GM12878 (cell line): ENCODE measurements around the gene GJC1. TPM values are rescaled to one million over a fixed set of nuclear protein-coding genes. Genes with fewer than 3 reads are reported as not detected.
A peak's percentile ranks its signal among the peaks of the same experiment; 100 is the strongest.

Source experiments
- ATAC-seq: fragments of 200-7000 bp; cut with Tn5 transposase; 3 replicates; pipeline ENCODE4 v1.9.1; 2020; ENCODE audit warnings: mild to moderate bottlenecking, moderate library complexity
- BruUV-seq: library from RNA; stranded (reverse); fragments of 400-500 nt; replicated peaks from 2 replicates; lab custom pipeline; 2021; lab: Mats Ljungman, UMichigan
- CTCF ChIA-PET: fragments of 300-600 bp; sonication (Branson Sonifier 250); formaldehyde crosslinking; extraction: SDS; loops from one replicate; lab custom pipeline; 2021; ENCODE audit warnings: inconsistent platforms; lab: Yijun Ruan, JAX
- POLR2A ChIA-PET: fragments of 350-600 bp; formaldehyde crosslinking; extraction: SDS; loops from one replicate; lab custom pipeline; 2021; ENCODE audit warnings: inconsistent platforms; lab: Charles Lee
- RAD21 ChIA-PET: fragments of 300-600 bp; sonication (Branson Sonifier 250); formaldehyde crosslinking; loops from one replicate; lab custom pipeline; 2023; ENCODE audit warnings: antibody characterized with exemption; ENCODE audit not compliant: unreplicated experiment; lab: Charles Lee
- SMC1A ChIA-PET: fragments of 300-600 bp; sonication (Branson Sonifier 250); formaldehyde crosslinking; loops from one replicate; lab custom pipeline; 2023; ENCODE audit not compliant: unreplicated experiment, uncharacterized antibody; lab: Charles Lee
- DNase-seq: peaks from one replicate; pipeline ENCODE4 v3.0.0-alpha.2; 2011; ENCODE audit warnings: low read depth, low spot score
- FAIRE-seq: peaks from 3 replicates; lab custom pipeline; 2011; peaks lifted over from hg19 to GRCh38; lab: Jason Lieb, UNC
- H2AFZ ChIP-seq: 2 replicates; pipeline ENCODE4 v1.6.0; 2011; ENCODE audit warnings: low read depth, low read length, control low read depth; ENCODE audit not compliant: control insufficient read depth
- H3K27ac ChIP-seq: 2 replicates; pipeline ENCODE4 v1.5.1; 2011; ENCODE audit warnings: control low read depth; ENCODE audit not compliant: control insufficient read depth, insufficient read depth
- H3K27me3 ChIP-seq, 2 experiments: replicated peaks in 1 of 2; 2 replicates each; pipeline versions ENCODE4 v1.6.0 to v1.6.1; 2011; ENCODE audit warnings: low read length in 1 of 2; ENCODE audit not compliant: control insufficient read depth in 2 of 2, insufficient read depth in 2 of 2
- H3K36me3 ChIP-seq, 2 experiments: 2 replicates each; pipeline ENCODE4 v1.5.1; 2011; ENCODE audit warnings: low read length in 1 of 2; ENCODE audit not compliant: control insufficient read depth in 2 of 2, insufficient read depth in 2 of 2
- H3K4me1 ChIP-seq: 2 replicates; pipeline ENCODE4 v1.6.1; 2011; ENCODE audit warnings: mild to moderate bottlenecking, low read length, moderate library complexity, mixed read lengths; ENCODE audit not compliant: control insufficient read depth, insufficient read depth
- H3K4me2 ChIP-seq: 2 replicates; pipeline ENCODE4 v1.6.0; 2011; ENCODE audit warnings: control low read depth; ENCODE audit not compliant: control insufficient read depth, insufficient read depth
- H3K4me3 ChIP-seq: fragments of 200-600 bp; sonication (generic); 2 replicates; pipeline ENCODE4 v1.5.1; 2016
- H3K79me2 ChIP-seq: 2 replicates; pipeline ENCODE4 v1.6.0; 2011; ENCODE audit warnings: low read length; ENCODE audit not compliant: control insufficient read depth, insufficient read depth
- H3K9ac ChIP-seq: 2 replicates; pipeline ENCODE4 v1.8.0; 2011; ENCODE audit warnings: low read length, control low read depth, mixed read lengths; ENCODE audit not compliant: control insufficient read depth, insufficient read depth
- H3K9me3 ChIP-seq: replicated peaks from 3 replicates; pipeline ENCODE4 v1.5.1; 2011; ENCODE audit warnings: mild to moderate bottlenecking, low read length; ENCODE audit not compliant: control insufficient read depth, insufficient read depth
- H4K20me1 ChIP-seq: 2 replicates; pipeline ENCODE4 v1.6.0; 2011; ENCODE audit not compliant: control insufficient read depth, insufficient read depth
- BACH1 ChIP-seq: fragments of 450-650 bp; IDR thresholded peaks from 2 replicates; pipeline ENCODE4 v1.6.1; 2017; ENCODE audit warnings: mild to moderate bottlenecking, borderline replicate concordance
- BCL3 ChIP-seq: IDR thresholded peaks from 2 replicates; pipeline ENCODE4 v1.6.1; 2011; ENCODE audit warnings: borderline replicate concordance, low read depth, mild to moderate bottlenecking, moderate library complexity, low read length; ENCODE audit not compliant: insufficient read depth, poor library complexity, severe bottlenecking
- CBX3 ChIP-seq: fragments of 200-600 bp; sonication (generic); IDR thresholded peaks from 2 replicates; pipeline ENCODE4 v1.6.1; 2016; ENCODE audit warnings: low read depth, borderline replicate concordance
- CBX5 ChIP-seq: sonication (generic); IDR thresholded peaks from 2 replicates; pipeline ENCODE4 v1.6.1; 2016; ENCODE audit warnings: low read depth, moderate library complexity, mild to moderate bottlenecking, inconsistent platforms
- ELK1 ChIP-seq: IDR thresholded peaks from 2 replicates; pipeline ENCODE4 v1.6.1; 2012; ENCODE audit warnings: low read depth, low read length, improper control_type of control experiment
- IKZF2 ChIP-seq, 2 experiments: fragments of 450-650 bp; IDR thresholded peaks; 2 replicates each; pipeline ENCODE4 v1.6.1; 2017; ENCODE audit warnings: mild to moderate bottlenecking in 2 of 2, moderate library complexity in 2 of 2
- IRF4 ChIP-seq: IDR thresholded peaks from 2 replicates; pipeline ENCODE4 v1.6.1; 2011; ENCODE audit warnings: low read depth, low read length
- KDM1A ChIP-seq: fragments of 200-600 bp; sonication (generic); IDR thresholded peaks from 2 replicates; pipeline ENCODE4 v1.6.1; 2016; ENCODE audit warnings: borderline replicate concordance
- MXI1 ChIP-seq: fragments of 150-350 bp; IDR thresholded peaks from 2 replicates; pipeline ENCODE4 v1.6.1; 2011; ENCODE audit warnings: low read depth, mild to moderate bottlenecking, inconsistent platforms, low read length, improper control_type of control experiment
- NFXL1 ChIP-seq: fragments of 450-650 bp; IDR thresholded peaks from 2 replicates; pipeline ENCODE4 v1.6.1; 2017; ENCODE audit warnings: antibody characterized with exemption, mild to moderate bottlenecking, borderline replicate concordance
- SIX5 ChIP-seq: IDR thresholded peaks from 2 replicates; pipeline ENCODE4 v1.6.1; 2011; ENCODE audit warnings: mild to moderate bottlenecking, low read depth, low read length, moderate library complexity; ENCODE audit not compliant: severe bottlenecking
- SMAD1 ChIP-seq: fragments of 450-650 bp; IDR thresholded peaks from 2 replicates; pipeline ENCODE4 v1.6.1; 2018; ENCODE audit warnings: mild to moderate bottlenecking, low read depth; ENCODE audit not compliant: partially characterized antibody
- SMARCA5 ChIP-seq: fragments of 450-650 bp; IDR thresholded peaks from 2 replicates; pipeline ENCODE4 v1.6.1; 2017; ENCODE audit warnings: mild to moderate bottlenecking
- YY1 ChIP-seq: IDR thresholded peaks from 2 replicates; pipeline ENCODE4 v1.6.1; 2011; ENCODE audit warnings: low read depth, mild to moderate bottlenecking, low read length
- ZNF687 ChIP-seq: fragments of 450-650 bp; IDR thresholded peaks from 2 replicates; pipeline ENCODE4 v1.6.1; 2017; ENCODE audit warnings: mild to moderate bottlenecking, moderate library complexity
- WGBS: methylation state at CpG from one replicate; pipeline ENCODE4 v1.1.6; 2016; ENCODE audit warnings: low lambda C conversion rate; ENCODE audit not compliant: insufficient replicate concordance, insufficient coverage; ENCODE audit errors: missing lambda C conversion rate; 5-methylcytosine and 5-hydroxymethylcytosine counted together
- in situ Hi-C: fragments of 300-500 bp; cut with MboI; formaldehyde crosslinking; loops from 9 replicates; pipeline ENCODE4 v1.14.3; 2018; ENCODE audit warnings: mixed read lengths
- intact Hi-C: fragments of 100-400 bp; cut with micrococcal nuclease; formaldehyde crosslinking; loops from one replicate; pipeline ENCODE4 v1.14.2; 2022; ENCODE audit not compliant: unreplicated experiment
- polyA plus RNA-seq, 11 experiments: library from polyadenylated mRNA; depleted of rRNA in 4 of 11; unstranded in 6 of 11; stranded (reverse) in 5 of 11; fragments of >200 nt; fragmentation: Nextera tagmentation in 4 of 11; fragmentation: Illumina TruSeq in 1 of 11; extraction: Ambion mirVana in 4 of 11; extraction: Trizol in 1 of 11; gene quantifications; 1 replicate in 1 of 11; 2 replicates in 10 of 11; pipeline versions ENCODE4 v1.2.1 to v1.2.3, GENCODE V29; 2011 to 2016; ENCODE audit warnings: inconsistent platforms in 2 of 11, missing spikeins in 2 of 11, low read depth in 1 of 11
- total RNA-seq, 4 experiments: library from RNA; depleted of rRNA in 3 of 4; stranded (reverse); fragments of >200 nt in 3 of 4; fragmentation: Illumina TruSeq in 1 of 4; extraction: Trizol in 1 of 4; gene quantifications; 2 replicates each; pipeline versions ENCODE4 v1.2.1 to v1.2.3, GENCODE V29; 2013 to 2021

The GJC1 gene
- total and polyA plus RNA-seq, 10 of the 15 experiments (the other 5 are each of a cell fraction or from before 2014, with no cell fraction given): 0.37 to 3.4 (median 0.90) TPM

- TF ChIP-seq YY1: peak; percentile 67; the same call in 1 of the 2 replicates
- TF ChIP-seq SMARCA5: peak; percentile 89
- TF ChIP-seq CBX5: no peak
Measured at GRCh38 chr17:44774271-44775135, 55.6 kb downstream of the GJC1 start (continued).

DNA sequence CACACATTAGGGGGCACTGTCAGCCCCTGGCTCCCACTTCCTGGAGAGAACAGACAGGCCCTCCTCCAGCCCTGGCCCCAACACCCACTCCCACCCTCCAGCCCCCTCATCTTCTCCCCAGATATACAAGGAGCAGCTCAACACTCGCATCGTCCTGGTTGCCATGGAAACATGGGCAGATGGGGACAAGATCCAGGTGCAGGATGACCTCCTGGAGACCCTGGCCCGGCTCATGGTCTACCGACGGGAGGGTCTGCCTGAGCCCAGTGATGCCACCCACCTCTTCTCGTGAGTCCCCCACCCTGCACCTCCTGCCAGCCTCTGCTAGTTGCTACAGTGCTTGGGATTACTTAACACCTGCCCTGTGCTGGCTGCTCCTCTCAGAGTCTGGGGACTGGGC lies 56.9 kb downstream of the GJC1 start:
- Histone ChIP-seq H3K9ac (no peak overlapping the region), H3K36me3 (no peaks in the 10 kb centered on the region), H2AFZ (no peak overlapping the region), H3K4me2 (no peak overlapping the region), H3K27me3 (no peaks in the 10 kb centered on the region; a peak in 1 of 4 replicates), H3K9me3 (no peaks in the 10 kb centered on the region), H3K4me3 (no peak overlapping the region), H4K20me1 (no peaks in the 10 kb centered on the region), H3K4me1 (peaks cover 9% of the 10 kb centered on the region), H3K79me2 (no peaks in the 10 kb centered on the region), H3K27ac (no peak overlapping the region)
- ChIA-PET POLR2A (no interaction called here), RAD21 (interaction anchor here (0.8 kb wide), 1 partner anchor 25 kb away, joined by 3 read pairs; no protein-coding TSS in a partner anchor), SMC1A (interaction anchor here (3.3 kb wide), 1 partner anchor 91 kb away, joined by 19 read pairs; no protein-coding TSS in a partner anchor), CTCF (interaction anchor here (0.6 to 1.0 kb wide), 3 partner anchors 89 to 132 kb away, joined by 3 to 4 read pairs (median 3); no protein-coding TSS in a partner anchor)
- no peak for ATAC-seq
- in situ Hi-C loops (loop anchor here (10.0 kb wide), 1 partner anchor 352 kb away; no protein-coding TSS in a partner anchor), intact Hi-C loops (loop anchor here (10.0 kb wide), 1 partner anchor 238 kb away; no protein-coding TSS in a partner anchor)
- no TSS peak for BruUV-seq
- FAIRE-seq: no peak
- TF ChIP-seq SMAD1 (no peak), IKZF2 (IDR thresholded peaks at IDR 0.05) (no peak), SMARCA5 (no peak), ELK1 (no peak), ZNF687 (no peak), BCL3 (no peak), SIX5 (no peak), KDM1A (no peak), MXI1 (no peak), IRF4 (no peak), CBX3 (no peak), NFXL1 (no peak), BACH1 (no peak)
- no peak for DNase-seq
- 14% methylated on average over 6 of the region's 6 CpGs for WGBS
